ENCODE data around the gene PLK3.
A peak's percentile ranks its signal among the peaks of the same experiment; 100 is the strongest.
"Not testable (repeated sequence)": the region's sequence is repeated elsewhere in the genome, so short reads cannot be mapped to it uniquely, and the experiment has no call there.

PLK3 gene

GRCh38 chr1:44786841-44787426 lies 13.2 kb upstream of the PLK3 start:
- FAIRE-seq (no peak), DNase-seq (ENCODE audit: low spot score) (no peak)

GRCh38 chr1:44787506-44787905 lies 12.7 kb upstream of the PLK3 start:
- no peak for DNase-seq (ENCODE audit: low spot score)
- no peak for FAIRE-seq

- no peak for FAIRE-seq
- DNase-seq (ENCODE audit: low spot score), result no peak
Measured at GRCh38 chr1:44788120-44788860, 11.9 kb upstream of the PLK3 start, which contains the start of gene BEST4. TSS of gene BEST4 (minus strand) at chr1:44788170. CDS start at chr1:44787705, 465 bp downstream.

- peak; percentile 56 for FAIRE-seq
Measured at GRCh38 chr1:44790968-44791801, 9.0 kb upstream of the PLK3 start.

GRCh38 chr1:44792736-44793502 lies 7.3 kb upstream of the PLK3 start:
- DNase-seq (ENCODE audit: low spot score) (no peak), FAIRE-seq (peak; percentile 77)

More at GRCh38 chr1:44790968-44791801, 9.0 kb upstream of the PLK3 start:
- no peak for DNase-seq (ENCODE audit: low spot score)

- not testable (repeated sequence) for DNase-seq (ENCODE audit: low spot score); FAIRE-seq
Measured at GRCh38 chr1:44797886-44798285, 2.3 kb upstream of the PLK3 start.

GRCh38 chr1:44798481-44799365 lies 1.5 kb upstream of the PLK3 start:
- DNase-seq (ENCODE audit: low spot score) (no peak), FAIRE-seq (peak; percentile 61)

- no peak for DNase-seq (ENCODE audit: low spot score)
- FAIRE-seq, result peak; percentile 88
Measured at GRCh38 chr1:44801491-44802305, 1.5 kb downstream of the PLK3 start.

- FAIRE-seq, result no peak
- DNase-seq (ENCODE audit: low spot score), result no peak
Measured at GRCh38 chr1:44802306-44803061, 2.3 kb downstream of the PLK3 start.

- DNase-seq (ENCODE audit: low spot score), result no peak
- no peak for FAIRE-seq
Measured at GRCh38 chr1:44803062-44803311, 2.8 kb downstream of the PLK3 start.

- FAIRE-seq (no peak), DNase-seq (ENCODE audit: low spot score) (no peak)
Measured at GRCh38 chr1:44803312-44804095, 3.3 kb downstream of the PLK3 start.

- DNase-seq (ENCODE audit: low spot score) (no peak), FAIRE-seq (no peak)
Measured at GRCh38 chr1:44805311-44806024, 5.3 kb downstream of the PLK3 start.

GRCh38 chr1:44806025-44806703 lies 6.0 kb downstream of the PLK3 start:
- DNase-seq (ENCODE audit: low spot score) (no peak), FAIRE-seq (peak; percentile 32)

GRCh38 chr1:44806704-44807363 lies 6.7 kb downstream of the PLK3 start, which contains the start of gene DYNLT4:
TSS of gene DYNLT4 (minus strand) at chr1:44807351. CDS start at chr1:44806668, 683 bp downstream.
- peak; percentile 40 for FAIRE-seq

GRCh38 chr1:44807364-44808062 lies 7.3 kb downstream of the PLK3 start:
- FAIRE-seq (peak; percentile 98), DNase-seq (ENCODE audit: low spot score) (peak; percentile 95)

More at GRCh38 chr1:44806704-44807363, 6.7 kb downstream of the PLK3 start, which contains the start of gene DYNLT4:
- no peak for DNase-seq (ENCODE audit: low spot score)
